ENCODE data around the gene TNFSF18. TPM values are rescaled to one million over a fixed set of nuclear protein-coding genes. Genes with fewer than 3 reads are reported as not detected.

The TNFSF18 gene
- total RNA-seq, 1 experiment from 2014 or later = 1.6 TPM

DNA sequence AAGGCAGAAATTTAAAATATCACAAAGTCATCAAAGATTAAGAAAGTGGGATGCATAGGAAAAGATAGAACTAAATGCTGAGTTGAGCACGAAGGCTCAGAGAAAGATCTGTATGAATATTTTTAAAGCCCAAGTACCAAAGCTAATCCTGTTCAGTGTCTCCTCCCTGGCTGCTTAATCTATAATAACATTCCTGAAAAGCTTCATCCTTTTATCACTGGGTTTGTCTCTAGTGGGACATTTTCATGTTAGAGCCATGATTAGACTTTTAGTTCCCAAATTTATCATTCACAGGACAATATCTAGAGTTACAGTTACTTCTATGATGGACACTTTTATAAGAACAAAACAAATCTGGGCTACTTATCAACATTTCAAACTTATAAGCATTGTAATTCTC is 38.6 kb downstream of the TNFSF18 start:
- Histone ChIP-seq H3K9me2 (ENCODE audit: insufficient read depth) (no peaks in the 10 kb centered on the region), H3K27me3 (ENCODE audit: insufficient read depth, low read length) (no peaks in the 10 kb centered on the region), H2AFZ (ENCODE audit: low read depth, low read length, poor library complexity, severe bottlenecking) (no peak overlapping the region), H3K9ac (ENCODE audit: low read length) (no peak overlapping the region), H3K4me2 (ENCODE audit: low read length) (no peak overlapping the region), H3K4me1 (ENCODE audit: control insufficient read depth in 1 of 2, insufficient read depth in 2 of 2, low read length in 2 of 2) (no peaks in the 10 kb centered on the region), H3K79me2 (ENCODE audit: insufficient read depth, low read length) (no peaks in the 10 kb centered on the region), H3K36me3 (ENCODE audit: control insufficient read depth in 1 of 2, insufficient read depth in 2 of 2, low read length in 2 of 2) (no peaks in the 10 kb centered on the region), H4K20me1 (ENCODE audit: insufficient read depth) (no peaks in the 10 kb centered on the region), H3K27ac (ENCODE audit: low read depth, low read length) (no peak overlapping the region), H3K9me3 (ENCODE audit: control insufficient read depth in 1 of 2, insufficient read depth in 1 of 2, low read depth in 1 of 2, low read length in 2 of 2) (no peaks in the 10 kb centered on the region), H3K4me3 (replicated peaks in 1 of 2; ENCODE audit: low read depth in 1 of 2, low read length in 2 of 2) (no peak overlapping the region)
- TF ChIP-seq POLR2AphosphoS5 (IDR thresholded peaks at IDR 0.05; ENCODE audit: low read depth, low read length) = no peak
- no peak for TF ChIP-seq SRF (IDR thresholded peaks at IDR 0.05; ENCODE audit: low read depth)
- TF ChIP-seq, protein P1, sequence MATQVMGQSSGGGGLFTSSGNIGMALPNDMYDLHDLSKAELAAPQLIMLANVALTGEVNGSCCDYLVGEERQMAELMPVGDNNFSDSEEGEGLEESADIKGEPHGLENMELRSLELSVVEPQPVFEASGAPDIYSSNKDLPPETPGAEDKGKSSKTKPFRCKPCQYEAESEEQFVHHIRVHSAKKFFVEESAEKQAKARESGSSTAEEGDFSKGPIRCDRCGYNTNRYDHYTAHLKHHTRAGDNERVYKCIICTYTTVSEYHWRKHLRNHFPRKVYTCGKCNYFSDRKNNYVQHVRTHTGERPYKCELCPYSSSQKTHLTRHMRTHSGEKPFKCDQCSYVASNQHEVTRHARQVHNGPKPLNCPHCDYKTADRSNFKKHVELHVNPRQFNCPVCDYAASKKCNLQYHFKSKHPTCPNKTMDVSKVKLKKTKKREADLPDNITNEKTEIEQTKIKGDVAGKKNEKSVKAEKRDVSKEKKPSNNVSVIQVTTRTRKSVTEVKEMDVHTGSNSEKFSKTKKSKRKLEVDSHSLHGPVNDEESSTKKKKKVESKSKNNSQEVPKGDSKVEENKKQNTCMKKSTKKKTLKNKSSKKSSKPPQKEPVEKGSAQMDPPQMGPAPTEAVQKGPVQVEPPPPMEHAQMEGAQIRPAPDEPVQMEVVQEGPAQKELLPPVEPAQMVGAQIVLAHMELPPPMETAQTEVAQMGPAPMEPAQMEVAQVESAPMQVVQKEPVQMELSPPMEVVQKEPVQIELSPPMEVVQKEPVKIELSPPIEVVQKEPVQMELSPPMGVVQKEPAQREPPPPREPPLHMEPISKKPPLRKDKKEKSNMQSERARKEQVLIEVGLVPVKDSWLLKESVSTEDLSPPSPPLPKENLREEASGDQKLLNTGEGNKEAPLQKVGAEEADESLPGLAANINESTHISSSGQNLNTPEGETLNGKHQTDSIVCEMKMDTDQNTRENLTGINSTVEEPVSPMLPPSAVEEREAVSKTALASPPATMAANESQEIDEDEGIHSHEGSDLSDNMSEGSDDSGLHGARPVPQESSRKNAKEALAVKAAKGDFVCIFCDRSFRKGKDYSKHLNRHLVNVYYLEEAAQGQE (IDR thresholded peaks at IDR 0.05; ENCODE audit: low read depth) = no peak
- no peak for TF ChIP-seq JUND (IDR thresholded peaks at IDR 0.05)
- no peak for TF ChIP-seq POLR2A (IDR thresholded peaks at IDR 0.05; ENCODE audit: borderline replicate concordance, extremely low read depth, insufficient read depth, insufficient read length)
- no peak for TF ChIP-seq RAD21 (IDR thresholded peaks at IDR 0.05; ENCODE audit: low read depth)
- TF ChIP-seq YY1 (IDR thresholded peaks at IDR 0.05; ENCODE audit: extremely low read depth, insufficient replicate concordance, low read depth, low read length) = no peak
- TF ChIP-seq, protein P2, sequence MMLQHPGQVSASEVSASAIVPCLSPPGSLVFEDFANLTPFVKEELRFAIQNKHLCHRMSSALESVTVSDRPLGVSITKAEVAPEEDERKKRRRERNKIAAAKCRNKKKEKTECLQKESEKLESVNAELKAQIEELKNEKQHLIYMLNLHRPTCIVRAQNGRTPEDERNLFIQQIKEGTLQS (IDR thresholded peaks at IDR 0.05) = no peak
- no peak for TF ChIP-seq ZNF274 (IDR thresholded peaks at IDR 0.05; ENCODE audit: low read depth, low read length)
- TF ChIP-seq, protein P3, sequence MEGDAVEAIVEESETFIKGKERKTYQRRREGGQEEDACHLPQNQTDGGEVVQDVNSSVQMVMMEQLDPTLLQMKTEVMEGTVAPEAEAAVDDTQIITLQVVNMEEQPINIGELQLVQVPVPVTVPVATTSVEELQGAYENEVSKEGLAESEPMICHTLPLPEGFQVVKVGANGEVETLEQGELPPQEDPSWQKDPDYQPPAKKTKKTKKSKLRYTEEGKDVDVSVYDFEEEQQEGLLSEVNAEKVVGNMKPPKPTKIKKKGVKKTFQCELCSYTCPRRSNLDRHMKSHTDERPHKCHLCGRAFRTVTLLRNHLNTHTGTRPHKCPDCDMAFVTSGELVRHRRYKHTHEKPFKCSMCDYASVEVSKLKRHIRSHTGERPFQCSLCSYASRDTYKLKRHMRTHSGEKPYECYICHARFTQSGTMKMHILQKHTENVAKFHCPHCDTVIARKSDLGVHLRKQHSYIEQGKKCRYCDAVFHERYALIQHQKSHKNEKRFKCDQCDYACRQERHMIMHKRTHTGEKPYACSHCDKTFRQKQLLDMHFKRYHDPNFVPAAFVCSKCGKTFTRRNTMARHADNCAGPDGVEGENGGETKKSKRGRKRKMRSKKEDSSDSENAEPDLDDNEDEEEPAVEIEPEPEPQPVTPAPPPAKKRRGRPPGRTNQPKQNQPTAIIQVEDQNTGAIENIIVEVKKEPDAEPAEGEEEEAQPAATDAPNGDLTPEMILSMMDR (IDR thresholded peaks at IDR 0.05 in 2 of 3, conservative IDR thresholded peaks at IDR 0.05 in 1 of 3; ENCODE audit: borderline replicate concordance in 1 of 3, insufficient read depth in 1 of 3, low read depth in 2 of 3, low read length in 2 of 3) = no peak
- no peak for TF ChIP-seq CEBPB (IDR thresholded peaks at IDR 0.05; ENCODE audit: low read depth)
- TF ChIP-seq TCF7L2 (IDR thresholded peaks at IDR 0.05; ENCODE audit: borderline replicate concordance, extremely low read depth, insufficient read depth, insufficient read length) = no peak
- no peak for TF ChIP-seq EZH2 (IDR thresholded peaks at IDR 0.05)
- TF ChIP-seq SP1 (IDR thresholded peaks at IDR 0.05; ENCODE audit: low read depth) = no peak
- TF ChIP-seq SIN3A (IDR thresholded peaks at IDR 0.05; ENCODE audit: low read depth) = no peak
- TF ChIP-seq, protein P4, sequence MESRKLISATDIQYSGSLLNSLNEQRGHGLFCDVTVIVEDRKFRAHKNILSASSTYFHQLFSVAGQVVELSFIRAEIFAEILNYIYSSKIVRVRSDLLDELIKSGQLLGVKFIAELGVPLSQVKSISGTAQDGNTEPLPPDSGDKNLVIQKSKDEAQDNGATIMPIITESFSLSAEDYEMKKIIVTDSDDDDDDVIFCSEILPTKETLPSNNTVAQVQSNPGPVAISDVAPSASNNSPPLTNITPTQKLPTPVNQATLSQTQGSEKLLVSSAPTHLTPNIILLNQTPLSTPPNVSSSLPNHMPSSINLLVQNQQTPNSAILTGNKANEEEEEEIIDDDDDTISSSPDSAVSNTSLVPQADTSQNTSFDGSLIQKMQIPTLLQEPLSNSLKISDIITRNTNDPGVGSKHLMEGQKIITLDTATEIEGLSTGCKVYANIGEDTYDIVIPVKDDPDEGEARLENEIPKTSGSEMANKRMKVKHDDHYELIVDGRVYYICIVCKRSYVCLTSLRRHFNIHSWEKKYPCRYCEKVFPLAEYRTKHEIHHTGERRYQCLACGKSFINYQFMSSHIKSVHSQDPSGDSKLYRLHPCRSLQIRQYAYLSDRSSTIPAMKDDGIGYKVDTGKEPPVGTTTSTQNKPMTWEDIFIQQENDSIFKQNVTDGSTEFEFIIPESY (IDR thresholded peaks at IDR 0.05; ENCODE audit: extremely low read depth, insufficient replicate concordance, low read length) = no peak
- TF ChIP-seq EZH2phosphoT487 (IDR thresholded peaks at IDR 0.05; ENCODE audit: borderline replicate concordance) = no peak
- no peak for TF ChIP-seq ZFX (IDR thresholded peaks at IDR 0.05)
- BruUV-seq (replicated peaks) = no TSS peak
- ChIA-PET RAD21 (ENCODE audit: low non-redundant PET in 1 of 2, low total read pairs in 2 of 2, uncharacterized antibody in 2 of 2, unreplicated experiment in 2 of 2) (no interaction called here), POLR2A (no interaction called here), CTCF (no interaction called here)
- ATAC-seq (no peak), DNase-seq (ENCODE audit: low read depth, low spot score) (no peak)
- intact Hi-C loops (cut with micrococcal nuclease) = no loop called here

All from HCT116 (cell line).